GM10266 (cell line): Measurements from ENCODE around the gene MX1.

Experiments
- DNase-seq: peaks from one replicate; pipeline ENCODE4 v3.0.0; 2012; ENCODE audit errors: extremely low spot score
- CTCF ChIP-seq: IDR thresholded peaks from 2 replicates; pipeline ENCODE4 v1.5.1; 2012; ENCODE audit warnings: mild to moderate bottlenecking, low read depth; ENCODE audit not compliant: control insufficient read depth, insufficient read depth; ENCODE audit errors: missing control alignments

The MX1 gene

GRCh38 chr21:41444703-41445464 lies 18.8 kb downstream of the MX1 start:
- no peak for TF ChIP-seq CTCF
- no peak for DNase-seq

DNA sequence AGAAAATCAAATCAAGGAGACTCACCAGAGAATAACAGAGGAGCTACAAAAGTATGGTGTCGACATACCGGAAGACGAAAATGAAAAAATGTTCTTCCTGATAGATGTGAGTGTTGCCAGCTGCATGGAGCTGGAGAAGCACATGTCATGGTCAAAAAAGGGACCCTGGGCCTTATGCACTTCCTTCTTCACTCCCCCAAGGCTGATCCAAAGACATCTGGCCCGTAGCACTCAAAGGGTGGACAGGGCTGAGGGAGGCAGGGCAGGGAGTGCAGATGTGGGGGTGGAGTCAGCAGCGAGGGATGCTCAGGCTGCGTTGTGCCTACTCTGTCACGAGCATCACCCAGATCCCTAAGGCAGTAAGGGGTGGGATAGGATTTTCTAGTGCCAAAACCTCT lies 19.4 kb downstream of the MX1 start:
- no peak for DNase-seq
- TF ChIP-seq CTCF = no peak

DNA sequence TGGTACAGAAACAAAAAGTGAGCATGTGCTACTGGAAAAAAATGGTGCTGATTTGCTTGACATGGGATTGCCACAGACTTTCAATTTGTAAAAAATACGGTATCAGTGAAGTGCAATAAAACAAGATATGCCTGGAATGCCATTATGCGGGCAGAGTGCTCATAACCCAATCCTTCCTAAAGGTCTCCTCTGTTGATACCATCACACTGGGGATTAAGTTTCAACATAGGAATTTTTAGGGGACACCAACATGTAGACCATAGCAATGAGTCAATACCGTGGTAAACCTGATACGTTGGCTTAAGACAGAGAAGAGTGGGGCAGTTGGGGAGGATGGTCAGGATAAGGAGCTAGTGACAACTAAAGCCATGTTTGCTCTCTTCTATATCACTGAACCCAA lies 20.5 kb downstream of the MX1 start:
- no peak for DNase-seq
- TF ChIP-seq CTCF = no peak

DNA sequence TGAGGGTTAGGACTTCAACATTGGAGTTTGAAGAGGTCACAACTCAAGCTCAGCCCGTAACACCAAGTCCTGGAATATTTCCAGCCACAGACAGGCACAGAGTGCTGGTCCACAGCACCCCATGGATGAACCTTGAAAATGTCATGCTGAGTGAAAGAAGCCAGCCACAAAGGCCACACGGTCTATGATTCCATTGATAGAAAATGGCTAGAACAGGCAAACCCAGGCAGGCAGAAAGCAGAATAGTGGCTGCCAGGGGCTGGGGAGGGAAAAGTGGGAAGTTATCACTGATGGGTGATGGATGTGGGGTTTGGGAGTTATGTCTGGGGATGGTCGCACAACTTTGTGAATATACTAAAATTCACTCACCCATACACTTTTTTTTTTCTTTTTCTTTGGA lies 21.3 kb downstream of the MX1 start:
- TF ChIP-seq CTCF = no peak
- no peak for DNase-seq

DNA sequence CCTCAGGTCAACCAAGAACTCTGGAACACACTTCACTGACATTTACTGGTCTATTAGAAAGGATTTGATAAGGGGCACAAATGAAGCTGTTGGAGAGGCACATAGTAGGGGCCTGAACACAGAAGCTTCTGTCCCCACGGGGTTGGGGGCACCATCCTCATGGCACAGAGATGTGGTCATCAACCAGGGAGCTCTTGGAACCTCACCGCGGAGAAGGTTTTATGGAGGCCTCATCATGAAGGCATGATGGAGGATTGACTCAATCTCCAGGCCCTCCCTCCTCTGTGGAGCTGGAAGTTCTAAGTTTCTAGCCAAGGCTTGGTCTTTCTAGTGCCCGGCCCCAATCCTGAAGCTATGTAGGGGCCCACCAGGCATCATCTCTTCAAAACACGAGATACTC lies 23.6 kb downstream of the MX1 start:
- no peak for TF ChIP-seq CTCF
- DNase-seq = no peak

- DNase-seq = no peak
- no peak for TF ChIP-seq CTCF
Observed at GRCh38 chr21:41451753-41452676, 26.0 kb downstream of the MX1 start.

DNA sequence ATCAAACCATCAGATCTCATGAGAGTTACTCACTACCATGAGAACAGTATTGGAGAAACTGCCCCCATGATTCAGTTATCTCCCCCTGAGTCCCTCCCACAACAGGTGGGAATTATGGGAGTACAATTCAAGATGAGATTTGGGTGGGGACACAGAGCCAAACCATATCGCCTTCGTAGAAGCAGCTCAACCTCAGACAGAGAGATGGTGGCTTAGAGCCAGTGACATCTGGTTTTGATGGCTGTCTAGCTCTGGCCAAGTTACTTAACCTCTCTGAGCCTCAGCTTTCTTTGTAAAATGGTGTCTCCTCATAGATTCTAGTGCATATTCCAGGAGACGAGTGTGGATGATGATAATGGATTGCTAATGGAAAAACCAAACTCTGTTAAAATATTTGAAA lies 27.2 kb downstream of the MX1 start:
- no peak for TF ChIP-seq CTCF
- DNase-seq = no peak
